ENCODE measurements around the gene UGT1A6. TPM values are rescaled to one million over a fixed set of nuclear protein-coding genes. Genes with fewer than 3 reads are reported as not detected.

The UGT1A6 gene
- total and polyA plus RNA-seq, 2 of the 13 experiments (the other 11 are each of a cell fraction or from before 2014, with no cell fraction given) = 0.25 TPM; not detected in 1

DNA sequence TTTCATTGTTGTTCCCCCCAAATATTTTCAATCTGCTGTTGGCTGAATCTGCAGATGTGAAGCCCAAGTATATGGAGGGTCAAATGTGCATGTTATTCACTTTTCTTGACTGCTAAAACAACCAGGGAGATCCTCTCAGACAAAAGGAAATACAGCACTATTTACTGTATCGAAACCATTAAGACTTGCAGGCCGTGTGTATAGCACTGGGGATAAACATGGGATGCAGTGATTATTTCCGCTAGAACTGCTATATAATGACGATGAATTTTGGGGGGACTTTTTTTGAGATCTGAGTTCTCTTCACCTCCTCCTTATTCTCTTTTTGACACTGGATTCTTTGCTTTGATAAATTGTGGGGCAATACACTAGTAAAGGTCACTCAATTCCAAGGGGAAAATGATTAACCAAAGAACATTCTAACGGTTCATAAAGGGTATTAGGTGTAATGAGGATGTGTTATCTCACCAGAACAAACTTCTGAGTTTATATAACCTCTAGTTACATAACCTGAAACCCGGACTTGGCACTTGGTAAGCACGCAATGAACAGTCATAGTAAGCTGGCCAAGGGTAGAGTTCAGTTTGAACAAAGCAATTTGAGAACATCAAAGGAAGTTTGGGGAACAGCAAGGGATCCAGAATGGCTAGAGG, 63.9 kb downstream of the UGT1A6 start (continued):
- TF ChIP-seq, protein P1, sequence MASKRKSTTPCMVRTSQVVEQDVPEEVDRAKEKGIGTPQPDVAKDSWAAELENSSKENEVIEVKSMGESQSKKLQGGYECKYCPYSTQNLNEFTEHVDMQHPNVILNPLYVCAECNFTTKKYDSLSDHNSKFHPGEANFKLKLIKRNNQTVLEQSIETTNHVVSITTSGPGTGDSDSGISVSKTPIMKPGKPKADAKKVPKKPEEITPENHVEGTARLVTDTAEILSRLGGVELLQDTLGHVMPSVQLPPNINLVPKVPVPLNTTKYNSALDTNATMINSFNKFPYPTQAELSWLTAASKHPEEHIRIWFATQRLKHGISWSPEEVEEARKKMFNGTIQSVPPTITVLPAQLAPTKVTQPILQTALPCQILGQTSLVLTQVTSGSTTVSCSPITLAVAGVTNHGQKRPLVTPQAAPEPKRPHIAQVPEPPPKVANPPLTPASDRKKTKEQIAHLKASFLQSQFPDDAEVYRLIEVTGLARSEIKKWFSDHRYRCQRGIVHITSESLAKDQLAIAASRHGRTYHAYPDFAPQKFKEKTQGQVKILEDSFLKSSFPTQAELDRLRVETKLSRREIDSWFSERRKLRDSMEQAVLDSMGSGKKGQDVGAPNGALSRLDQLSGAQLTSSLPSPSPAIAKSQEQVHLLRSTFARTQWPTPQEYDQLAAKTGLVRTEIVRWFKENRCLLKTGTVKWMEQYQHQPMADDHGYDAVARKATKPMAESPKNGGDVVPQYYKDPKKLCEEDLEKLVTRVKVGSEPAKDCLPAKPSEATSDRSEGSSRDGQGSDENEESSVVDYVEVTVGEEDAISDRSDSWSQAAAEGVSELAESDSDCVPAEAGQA (IDR thresholded peaks at IDR 0.05; ENCODE audit: low read depth) = 0 out of 2 replicates have a peak, but pooled peaks have one; percentile 38
- TF ChIP-seq, protein P1 (CRISPR knock-in tag; IDR thresholded peaks at IDR 0.05; ENCODE audit: borderline replicate concordance) = peak; percentile 72; the same call in 1 of the 2 replicates
- TF ChIP-seq MED8 (CRISPR knock-in tag; IDR thresholded peaks at IDR 0.05; ENCODE audit: insufficient replicate concordance) (peak; percentile 47), MTA1 (CRISPR knock-in tag; IDR thresholded peaks at IDR 0.05; ENCODE audit: borderline replicate concordance) (no peak)
- TF ChIP-seq, protein P2, sequence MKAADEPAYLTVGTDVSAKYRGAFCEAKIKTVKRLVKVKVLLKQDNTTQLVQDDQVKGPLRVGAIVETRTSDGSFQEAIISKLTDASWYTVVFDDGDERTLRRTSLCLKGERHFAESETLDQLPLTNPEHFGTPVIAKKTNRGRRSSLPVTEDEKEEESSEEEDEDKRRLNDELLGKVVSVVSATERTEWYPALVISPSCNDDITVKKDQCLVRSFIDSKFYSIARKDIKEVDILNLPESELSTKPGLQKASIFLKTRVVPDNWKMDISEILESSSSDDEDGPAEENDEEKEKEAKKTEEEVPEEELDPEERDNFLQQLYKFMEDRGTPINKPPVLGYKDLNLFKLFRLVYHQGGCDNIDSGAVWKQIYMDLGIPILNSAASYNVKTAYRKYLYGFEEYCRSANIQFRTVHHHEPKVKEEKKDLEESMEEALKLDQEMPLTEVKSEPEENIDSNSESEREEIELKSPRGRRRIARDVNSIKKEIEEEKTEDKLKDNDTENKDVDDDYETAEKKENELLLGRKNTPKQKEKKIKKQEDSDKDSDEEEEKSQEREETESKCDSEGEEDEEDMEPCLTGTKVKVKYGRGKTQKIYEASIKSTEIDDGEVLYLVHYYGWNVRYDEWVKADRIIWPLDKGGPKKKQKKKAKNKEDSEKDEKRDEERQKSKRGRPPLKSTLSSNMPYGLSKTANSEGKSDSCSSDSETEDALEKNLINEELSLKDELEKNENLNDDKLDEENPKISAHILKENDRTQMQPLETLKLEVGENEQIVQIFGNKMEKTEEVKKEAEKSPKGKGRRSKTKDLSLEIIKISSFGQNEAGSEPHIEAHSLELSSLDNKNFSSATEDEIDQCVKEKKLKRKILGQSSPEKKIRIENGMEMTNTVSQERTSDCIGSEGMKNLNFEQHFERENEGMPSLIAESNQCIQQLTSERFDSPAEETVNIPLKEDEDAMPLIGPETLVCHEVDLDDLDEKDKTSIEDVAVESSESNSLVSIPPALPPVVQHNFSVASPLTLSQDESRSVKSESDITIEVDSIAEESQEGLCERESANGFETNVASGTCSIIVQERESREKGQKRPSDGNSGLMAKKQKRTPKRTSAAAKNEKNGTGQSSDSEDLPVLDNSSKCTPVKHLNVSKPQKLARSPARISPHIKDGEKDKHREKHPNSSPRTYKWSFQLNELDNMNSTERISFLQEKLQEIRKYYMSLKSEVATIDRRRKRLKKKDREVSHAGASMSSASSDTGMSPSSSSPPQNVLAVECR (CRISPR knock-in tag; IDR thresholded peaks at IDR 0.05; ENCODE audit: borderline replicate concordance) = peak; percentile 45; the same call in 1 of the 2 replicates
- TF ChIP-seq, protein P3, sequence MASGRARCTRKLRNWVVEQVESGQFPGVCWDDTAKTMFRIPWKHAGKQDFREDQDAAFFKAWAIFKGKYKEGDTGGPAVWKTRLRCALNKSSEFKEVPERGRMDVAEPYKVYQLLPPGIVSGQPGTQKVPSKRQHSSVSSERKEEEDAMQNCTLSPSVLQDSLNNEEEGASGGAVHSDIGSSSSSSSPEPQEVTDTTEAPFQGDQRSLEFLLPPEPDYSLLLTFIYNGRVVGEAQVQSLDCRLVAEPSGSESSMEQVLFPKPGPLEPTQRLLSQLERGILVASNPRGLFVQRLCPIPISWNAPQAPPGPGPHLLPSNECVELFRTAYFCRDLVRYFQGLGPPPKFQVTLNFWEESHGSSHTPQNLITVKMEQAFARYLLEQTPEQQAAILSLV (CRISPR knock-in tag; IDR thresholded peaks at IDR 0.05; ENCODE audit: borderline replicate concordance) = no peak; the same call in 1 of the 2 replicates
- TF ChIP-seq, protein P4, sequence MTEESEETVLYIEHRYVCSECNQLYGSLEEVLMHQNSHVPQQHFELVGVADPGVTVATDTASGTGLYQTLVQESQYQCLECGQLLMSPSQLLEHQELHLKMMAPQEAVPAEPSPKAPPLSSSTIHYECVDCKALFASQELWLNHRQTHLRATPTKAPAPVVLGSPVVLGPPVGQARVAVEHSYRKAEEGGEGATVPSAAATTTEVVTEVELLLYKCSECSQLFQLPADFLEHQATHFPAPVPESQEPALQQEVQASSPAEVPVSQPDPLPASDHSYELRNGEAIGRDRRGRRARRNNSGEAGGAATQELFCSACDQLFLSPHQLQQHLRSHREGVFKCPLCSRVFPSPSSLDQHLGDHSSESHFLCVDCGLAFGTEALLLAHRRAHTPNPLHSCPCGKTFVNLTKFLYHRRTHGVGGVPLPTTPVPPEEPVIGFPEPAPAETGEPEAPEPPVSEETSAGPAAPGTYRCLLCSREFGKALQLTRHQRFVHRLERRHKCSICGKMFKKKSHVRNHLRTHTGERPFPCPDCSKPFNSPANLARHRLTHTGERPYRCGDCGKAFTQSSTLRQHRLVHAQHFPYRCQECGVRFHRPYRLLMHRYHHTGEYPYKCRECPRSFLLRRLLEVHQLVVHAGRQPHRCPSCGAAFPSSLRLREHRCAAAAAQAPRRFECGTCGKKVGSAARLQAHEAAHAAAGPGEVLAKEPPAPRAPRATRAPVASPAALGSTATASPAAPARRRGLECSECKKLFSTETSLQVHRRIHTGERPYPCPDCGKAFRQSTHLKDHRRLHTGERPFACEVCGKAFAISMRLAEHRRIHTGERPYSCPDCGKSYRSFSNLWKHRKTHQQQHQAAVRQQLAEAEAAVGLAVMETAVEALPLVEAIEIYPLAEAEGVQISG (CRISPR knock-in tag; IDR thresholded peaks at IDR 0.05) = peak; percentile 55; the same call in 1 of the 2 replicates
- TF ChIP-seq, protein P5, sequence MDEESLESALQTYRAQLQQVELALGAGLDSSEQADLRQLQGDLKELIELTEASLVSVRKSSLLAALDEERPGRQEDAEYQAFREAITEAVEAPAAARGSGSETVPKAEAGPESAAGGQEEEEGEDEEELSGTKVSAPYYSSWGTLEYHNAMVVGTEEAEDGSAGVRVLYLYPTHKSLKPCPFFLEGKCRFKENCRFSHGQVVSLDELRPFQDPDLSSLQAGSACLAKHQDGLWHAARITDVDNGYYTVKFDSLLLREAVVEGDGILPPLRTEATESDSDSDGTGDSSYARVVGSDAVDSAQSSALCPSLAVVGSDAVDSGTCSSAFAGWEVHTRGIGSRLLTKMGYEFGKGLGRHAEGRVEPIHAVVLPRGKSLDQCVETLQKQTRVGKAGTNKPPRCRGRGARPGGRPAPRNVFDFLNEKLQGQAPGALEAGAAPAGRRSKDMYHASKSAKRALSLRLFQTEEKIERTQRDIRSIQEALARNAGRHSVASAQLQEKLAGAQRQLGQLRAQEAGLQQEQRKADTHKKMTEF (CRISPR knock-in tag; IDR thresholded peaks at IDR 0.05) = peak; percentile 96

Data from HepG2 (cell line).